H1 (cell line): ENCODE measurements around the gene ROM1. TPM values are rescaled to one million over a fixed set of nuclear protein-coding genes. Genes with fewer than 3 reads are reported as not detected.

Experiments
- polyA plus RNA-seq, 7 experiments: library from polyadenylated mRNA; depleted of rRNA in 3 of 7; stranded (reverse) in 5 of 7; unstranded in 2 of 7; fragments of >200 nt in 5 of 7; fragments of 200-250 nt in 2 of 7; gene quantifications; 1 replicate in 5 of 7; 2 replicates in 1 of 7; 4 replicates in 1 of 7; pipeline versions ENCODE4 v1.2.1 to v1.2.3, GENCODE V29; 2011 to 2013; ENCODE audit warnings: missing spikeins in 2 of 7, mixed read lengths in 2 of 7
- total RNA-seq: library from RNA; stranded (reverse); fragmentation: NEBNext Ultra II Directional; extraction: Animal tissue kit (Norgen Biotek cat#: 25700); gene quantifications from 2 replicates; pipeline ENCODE4 v1.2.1, GENCODE V29; 2021
- TF ChIP-seq, protein P1 (sequence below), 3 experiments: IDR thresholded peaks; 1 replicate in 2 of 3; 2 replicates in 1 of 3; pipeline versions ENCODE4 v1.5.1 to v1.6.1; 2011; ENCODE audit warnings: low read length in 3 of 3, mild to moderate bottlenecking in 3 of 3, inconsistent platforms in 2 of 3, low read depth in 1 of 3, moderate library complexity in 1 of 3; ENCODE audit not compliant: insufficient read depth in 1 of 3; ENCODE audit errors: control extremely low read depth in 1 of 3

ROM1 gene
- total and polyA plus RNA-seq, 2 of the 8 experiments (the other 6 are each of a cell fraction or from before 2014, with no cell fraction given), result 0.86 to 2.2 TPM

DNA sequence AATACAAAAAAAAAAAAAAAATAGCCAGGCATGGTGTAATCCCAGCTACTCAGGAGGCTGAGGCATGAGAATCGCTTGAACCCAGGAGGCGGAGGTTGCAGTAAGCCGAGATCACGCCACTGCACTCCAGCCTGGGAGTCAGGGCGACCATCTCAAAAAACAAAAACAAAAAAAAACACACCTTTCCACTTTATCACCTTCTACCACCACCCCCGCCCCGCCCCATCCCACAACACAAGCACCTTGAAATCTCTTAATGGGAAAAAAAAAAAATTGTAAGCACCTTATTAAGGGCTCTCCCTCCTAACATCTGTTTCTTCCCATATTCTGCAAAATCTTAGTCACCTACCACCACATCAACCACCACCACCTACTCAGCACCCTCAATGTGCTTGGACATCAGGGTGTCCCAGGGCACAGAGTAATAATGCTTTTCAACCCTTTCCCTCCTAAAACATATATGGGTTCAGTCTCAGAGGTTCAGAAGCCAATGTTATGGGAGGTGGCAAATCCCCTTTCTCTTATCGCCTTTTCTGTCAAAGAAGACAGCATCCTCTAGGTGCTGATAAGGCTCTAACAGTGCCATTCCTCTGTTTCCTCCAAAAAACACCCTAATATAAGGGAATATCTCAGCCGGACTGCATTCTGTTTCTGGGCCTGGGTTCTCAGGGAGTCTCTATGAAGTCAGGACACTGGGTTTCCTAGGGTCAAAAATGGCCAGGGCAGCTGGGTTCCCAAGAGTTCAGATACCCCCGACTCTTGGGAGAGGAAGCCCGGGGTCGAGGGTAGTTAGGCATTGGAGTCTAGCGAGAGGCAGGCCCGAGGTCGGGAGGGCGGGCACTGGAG, 39.3 kb downstream of the ROM1 start (continued):
- TF ChIP-seq, protein P1, sequence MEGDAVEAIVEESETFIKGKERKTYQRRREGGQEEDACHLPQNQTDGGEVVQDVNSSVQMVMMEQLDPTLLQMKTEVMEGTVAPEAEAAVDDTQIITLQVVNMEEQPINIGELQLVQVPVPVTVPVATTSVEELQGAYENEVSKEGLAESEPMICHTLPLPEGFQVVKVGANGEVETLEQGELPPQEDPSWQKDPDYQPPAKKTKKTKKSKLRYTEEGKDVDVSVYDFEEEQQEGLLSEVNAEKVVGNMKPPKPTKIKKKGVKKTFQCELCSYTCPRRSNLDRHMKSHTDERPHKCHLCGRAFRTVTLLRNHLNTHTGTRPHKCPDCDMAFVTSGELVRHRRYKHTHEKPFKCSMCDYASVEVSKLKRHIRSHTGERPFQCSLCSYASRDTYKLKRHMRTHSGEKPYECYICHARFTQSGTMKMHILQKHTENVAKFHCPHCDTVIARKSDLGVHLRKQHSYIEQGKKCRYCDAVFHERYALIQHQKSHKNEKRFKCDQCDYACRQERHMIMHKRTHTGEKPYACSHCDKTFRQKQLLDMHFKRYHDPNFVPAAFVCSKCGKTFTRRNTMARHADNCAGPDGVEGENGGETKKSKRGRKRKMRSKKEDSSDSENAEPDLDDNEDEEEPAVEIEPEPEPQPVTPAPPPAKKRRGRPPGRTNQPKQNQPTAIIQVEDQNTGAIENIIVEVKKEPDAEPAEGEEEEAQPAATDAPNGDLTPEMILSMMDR (IDR thresholded peaks at IDR 0.05; ENCODE audit: control extremely low read depth in 1 of 3, insufficient read depth in 1 of 3, low read depth in 1 of 3, low read length in 3 of 3), result 0 out of 4 replicates have a peak, but pooled peaks of 1 of the 3 experiments have one; percentile 1
